NCI-H1436 (cell line): ENCODE measurements around the gene GPR42.
"Not testable (repeated sequence)": the region's sequence is repeated elsewhere in the genome, so short reads cannot be mapped to it uniquely, and the experiment has no call there.

Experiments
- DNase-seq: peaks from one replicate; lab custom pipeline; 2025; lab: John Stamatoyannopoulos, UW

Gene GPR42

GRCh38 chr19:35347171-35347929, 23.5 kb upstream of the GPR42 start, which contains the start of gene FFAR1:
FFAR1 (plus strand) TSS chr19:35347902; CDS start chr19:35351552, 3,650 bp downstream.
- no peak for DNase-seq

GRCh38 chr19:35347930-35348298, 23.0 kb upstream of the GPR42 start:
- DNase-seq = no peak

- no peak for DNase-seq
These were observed 21.8 kb upstream of the GPR42 start for GRCh38 chr19:35348911-35349611.

GRCh38 chr19:35349614-35350521, 21.0 kb upstream of the GPR42 start:
- DNase-seq = no peak

GRCh38 chr19:35350591-35350990, 20.3 kb upstream of the GPR42 start:
- no peak for DNase-seq

- no peak for DNase-seq
These were observed 19.3 kb upstream of the GPR42 start for GRCh38 chr19:35351411-35352176.

- no peak for DNase-seq
These were observed 18.8 kb upstream of the GPR42 start for GRCh38 chr19:35352177-35352447.

- peak; percentile 61 for DNase-seq
These were observed 18.2 kb upstream of the GPR42 start for GRCh38 chr19:35352448-35353304.

GRCh38 chr19:35353635-35354034, 17.2 kb upstream of the GPR42 start:
- DNase-seq = no peak

GRCh38 chr19:35354898-35355297, 16.0 kb upstream of the GPR42 start:
- DNase-seq = no peak

- DNase-seq = no peak
These were observed 14.9 kb upstream of the GPR42 start for GRCh38 chr19:35355791-35356460.

- no peak for DNase-seq
These were observed 12.8 kb upstream of the GPR42 start, which contains the start of gene FFAR3 for GRCh38 chr19:35357867-35358573. FFAR3 (plus strand) TSS chr19:35358460; CDS start chr19:35358891, 431 bp downstream.

- not testable (repeated sequence) for DNase-seq
These were observed 12.0 kb upstream of the GPR42 start for GRCh38 chr19:35358834-35359233.

- DNase-seq = not testable (repeated sequence)
These were observed 11.5 kb upstream of the GPR42 start for GRCh38 chr19:35359395-35359794.

- not testable (repeated sequence) for DNase-seq
These were observed 10.8 kb upstream of the GPR42 start for GRCh38 chr19:35360081-35360480.

GRCh38 chr19:35360880-35361420, 9.9 kb upstream of the GPR42 start:
- no peak for DNase-seq

- DNase-seq = no peak
These were observed 8.4 kb upstream of the GPR42 start for GRCh38 chr19:35362261-35363000.

- no peak for DNase-seq
These were observed 7.8 kb upstream of the GPR42 start for GRCh38 chr19:35363001-35363590.
